Measurements from ENCODE around the gene TLE5. TPM values are rescaled to one million over a fixed set of nuclear protein-coding genes. Genes with fewer than 3 reads are reported as not detected.

Gene TLE5
- total RNA-seq, 4 donors from 2014 or later, result 339 to 403 (median 382) TPM

DNA sequence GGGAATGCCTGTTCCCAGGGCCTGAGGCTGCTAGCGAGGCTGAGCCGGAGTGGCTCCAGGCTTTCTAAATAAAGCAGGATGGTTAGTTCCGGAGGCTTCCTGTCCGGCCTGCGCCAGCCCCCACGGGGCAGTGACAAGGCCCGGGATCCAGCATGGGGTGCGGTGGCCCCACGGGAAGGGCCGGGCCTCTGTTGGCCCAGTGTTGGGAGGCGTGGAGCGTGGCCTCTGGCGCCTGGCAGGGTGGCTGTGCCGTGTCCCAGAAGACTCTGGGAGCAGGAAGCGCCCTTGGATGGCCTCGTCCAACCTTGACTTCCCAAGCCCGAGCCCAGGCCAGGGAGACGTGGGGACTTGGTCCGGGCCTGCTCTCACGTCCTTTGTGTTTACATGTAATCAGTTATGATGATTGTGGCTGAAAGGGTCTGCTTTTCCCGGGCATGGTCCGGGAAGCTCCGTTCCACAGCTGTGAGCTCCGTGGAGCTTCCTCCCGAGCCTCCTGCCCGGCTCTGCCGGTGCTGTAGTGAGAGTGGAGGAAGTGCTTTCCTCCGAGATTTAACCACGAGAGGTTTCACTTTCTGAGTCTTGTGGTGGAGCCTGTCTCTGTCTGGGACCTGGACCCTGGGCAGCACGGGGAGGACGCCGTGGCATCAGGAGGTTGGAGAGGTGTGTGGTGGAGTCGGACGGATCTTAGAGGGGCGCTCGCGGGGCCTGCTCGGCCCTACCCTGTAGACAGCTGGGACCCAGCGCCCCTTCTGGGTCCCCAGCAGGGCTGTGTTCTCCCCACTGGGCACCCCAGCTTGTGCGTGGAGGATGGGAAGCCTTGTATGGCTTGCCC lies 36.4 kb upstream of the TLE5 start:
- peaks cover 79% of the 10 kb centered on the region for H3K4me1 ChIP-seq
- TF ChIP-seq EP300 (IDR thresholded peaks at IDR 0.05) (no peak), POLR2AphosphoS5 (IDR thresholded peaks at IDR 0.05) (peak in 1 of 3 donors; percentile 41)
- H3K4me3 ChIP-seq, result peak overlapping the region; percentile 90
- peak; percentile 74 to 86 for DNase-seq (ENCODE audit: low spot score in 2 of 2)
- H3K9me3 ChIP-seq, result no peaks in the 10 kb centered on the region
- H3K36me3 ChIP-seq, result no peaks in the 10 kb centered on the region
- peak overlapping the region; percentile 89 for H3K27ac ChIP-seq
- 14% methylated on average over 22 of the region's 40 CpGs for WGBS
- H3K27me3 ChIP-seq, result no peaks in the 10 kb centered on the region

DNA sequence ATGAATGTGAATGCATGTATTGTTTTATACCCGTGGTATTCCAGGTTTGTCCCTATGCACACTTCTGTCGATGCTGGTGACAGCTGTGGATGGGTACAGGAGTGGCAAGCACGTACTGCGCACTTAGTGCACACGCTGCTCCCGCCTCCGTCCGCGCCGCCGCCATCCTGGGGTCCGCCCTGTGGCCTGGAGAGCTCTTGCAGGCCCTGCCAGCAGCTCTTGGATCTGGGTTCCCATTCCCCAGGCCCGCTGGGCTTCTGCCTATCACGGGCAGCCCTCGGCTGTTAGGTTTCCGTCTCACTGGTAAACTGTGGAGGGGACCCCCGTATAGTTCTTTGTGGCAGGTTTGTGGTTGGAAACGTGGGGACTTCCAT lies 35.8 kb upstream of the TLE5 start:
- Histone ChIP-seq H3K9me3 (no peaks in the 10 kb centered on the region), H3K4me3 (peak overlapping the region; percentile 90), H3K27ac (peak overlapping the region; percentile 89), H3K27me3 (no peaks in the 10 kb centered on the region), H3K36me3 (no peaks in the 10 kb centered on the region), H3K4me1 (peaks cover 79% of the 10 kb centered on the region)
- peak in 1 of 2 donors; percentile 71 for DNase-seq (ENCODE audit: low spot score in 2 of 2)
- WGBS, result 16% methylated on average over 18 of the region's 18 CpGs
- TF ChIP-seq POLR2A (IDR thresholded peaks at IDR 0.05) (no peak), CTCF (IDR thresholded peaks at IDR 0.05) (no peak), EP300 (IDR thresholded peaks at IDR 0.05) (no peak), POLR2AphosphoS5 (IDR thresholded peaks at IDR 0.05) (no peak)

GRCh38 chr19:3097442-3097871 lies 35.2 kb upstream of the TLE5 start:
- 0% methylated on average over 5 of the region's 24 CpGs for WGBS
- no peak for DNase-seq (ENCODE audit: low spot score in 2 of 2)
- TF ChIP-seq POLR2A (IDR thresholded peaks at IDR 0.05) (no peak), EP300 (IDR thresholded peaks at IDR 0.05) (no peak), POLR2AphosphoS5 (IDR thresholded peaks at IDR 0.05) (no peak), CTCF (IDR thresholded peaks at IDR 0.05) (no peak)
- H3K9me3 ChIP-seq, result no peaks in the 10 kb centered on the region
- H3K36me3 ChIP-seq, result no peaks in the 10 kb centered on the region
- H3K27me3 ChIP-seq, result no peaks in the 10 kb centered on the region
- H3K4me3 ChIP-seq, result peak overlapping the region; percentile 90
- H3K4me1 ChIP-seq, result peaks cover 75% of the 10 kb centered on the region
- H3K27ac ChIP-seq, result peak overlapping the region; percentile 89

GRCh38 chr19:3096902-3097326 lies 34.6 kb upstream of the TLE5 start:
- TF ChIP-seq EP300 (IDR thresholded peaks at IDR 0.05) (no peak), POLR2AphosphoS5 (IDR thresholded peaks at IDR 0.05) (no peak), POLR2A (IDR thresholded peaks at IDR 0.05) (no peak), CTCF (IDR thresholded peaks at IDR 0.05) (no peak)
- Histone ChIP-seq H3K4me3 (peak overlapping the region; percentile 90), H3K9me3 (no peaks in the 10 kb centered on the region), H3K4me1 (peaks cover 74% of the 10 kb centered on the region), H3K27me3 (no peaks in the 10 kb centered on the region), H3K36me3 (no peaks in the 10 kb centered on the region), H3K27ac (peak overlapping the region; percentile 89)
- WGBS, result 23% methylated on average over 9 of the region's 11 CpGs
- no peak for DNase-seq (ENCODE audit: low spot score in 2 of 2)

DNA sequence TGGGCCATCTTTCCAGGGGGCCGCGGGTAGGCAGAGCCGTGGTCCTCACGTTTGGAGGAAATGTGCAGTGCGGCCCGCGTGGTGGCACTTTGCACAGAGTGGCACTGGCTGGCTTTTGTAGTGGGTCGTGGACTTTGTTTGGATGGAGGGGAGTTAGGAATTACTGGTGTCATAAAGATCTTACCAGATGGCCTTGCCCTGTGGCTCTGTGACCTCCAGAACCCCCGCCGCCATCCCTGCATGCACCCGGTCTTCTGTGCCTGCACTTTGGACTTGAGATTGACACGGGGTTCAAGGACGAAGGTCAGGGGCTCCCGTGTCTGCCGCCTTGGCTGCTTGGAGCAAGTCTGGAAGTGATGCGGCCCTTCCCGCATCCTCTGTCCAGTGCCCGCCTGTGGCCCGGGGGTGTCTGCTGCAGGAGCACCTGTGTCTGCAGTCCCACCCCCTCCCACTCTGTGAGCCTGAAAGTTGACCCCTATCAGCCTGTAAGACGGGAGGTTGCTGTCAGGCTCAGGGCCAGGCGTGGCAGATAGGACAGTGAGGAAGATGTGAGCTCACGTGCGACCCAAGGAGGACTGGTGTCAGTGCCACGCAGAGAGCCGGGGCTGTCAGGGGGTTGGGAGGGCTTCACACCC lies 34.1 kb upstream of the TLE5 start:
- H3K9me3 ChIP-seq, result no peaks in the 10 kb centered on the region
- H3K36me3 ChIP-seq, result no peaks in the 10 kb centered on the region
- peak in 1 of 2 donors; percentile 78 for DNase-seq (ENCODE audit: low spot score in 2 of 2)
- peak overlapping the region; percentile 90 for H3K4me3 ChIP-seq
- WGBS, result 13% methylated on average over 9 of the region's 25 CpGs
- peak overlapping the region; percentile 89 for H3K27ac ChIP-seq
- TF ChIP-seq POLR2A (IDR thresholded peaks at IDR 0.05) (no peak), POLR2AphosphoS5 (IDR thresholded peaks at IDR 0.05) (no peak), CTCF (IDR thresholded peaks at IDR 0.05) (no peak), EP300 (IDR thresholded peaks at IDR 0.05) (no peak)
- H3K27me3 ChIP-seq, result no peaks in the 10 kb centered on the region
- peaks cover 72% of the 10 kb centered on the region for H3K4me1 ChIP-seq

All from suprapubic skin (tissue), 4 donors.